ENCODE measurements around the gene DICER1.

DICER1 gene

DNA sequence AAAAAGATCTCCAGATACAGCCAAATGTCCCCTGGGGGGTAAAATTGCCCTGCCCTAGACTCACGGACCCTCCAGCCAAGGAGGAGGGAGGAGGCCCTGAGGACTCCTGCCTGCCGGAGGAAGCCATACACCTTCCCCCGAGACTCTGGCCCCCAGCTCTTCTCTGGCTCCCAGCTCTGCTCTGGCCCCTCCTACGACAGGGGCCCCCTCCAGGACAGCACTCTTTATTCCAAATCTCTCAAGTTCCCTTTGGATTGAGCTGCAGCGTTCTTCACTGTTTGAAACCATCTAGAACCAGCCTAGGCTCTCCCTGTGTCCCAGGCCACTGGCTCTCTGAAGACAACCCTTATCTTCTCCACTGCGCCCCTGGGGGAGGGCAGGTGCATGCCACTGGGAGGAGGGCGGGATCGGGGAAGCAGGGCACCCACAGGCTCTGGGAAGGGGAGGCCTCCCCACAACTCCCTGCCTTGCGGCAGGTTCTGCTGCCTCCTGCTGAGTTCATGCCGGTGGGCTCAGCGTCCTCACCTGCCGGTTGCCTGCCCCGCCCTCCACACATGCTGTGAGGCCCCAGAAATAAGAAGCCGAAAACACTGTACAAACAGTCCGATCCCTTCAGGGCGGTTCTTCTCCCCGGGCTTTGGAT is 112.7 kb downstream of the DICER1 start:
- Histone ChIP-seq H3K27ac (ENCODE audit: low read length) (no peak overlapping the region), H3K4me3 (ENCODE audit: low read depth in 1 of 2, low read length in 2 of 2) (no peak overlapping the region), H2AFZ (ENCODE audit: low read depth, low read length) (no peak overlapping the region), H3K27me3 (ENCODE audit: insufficient read depth, low read length, poor library complexity) (peaks cover 3% of the 10 kb centered on the region), H3K4me1 (ENCODE audit: insufficient read depth, low read length) (no peaks in the 10 kb centered on the region), H3K79me2 (ENCODE audit: insufficient read depth, low read length) (no peaks in the 10 kb centered on the region), H3K9ac (ENCODE audit: low read depth, low read length) (no peak overlapping the region), H3K4me2 (ENCODE audit: insufficient read depth, low read length) (no peak overlapping the region), H4K20me1 (ENCODE audit: insufficient read depth, low read length) (no peaks in the 10 kb centered on the region), H3K36me3 (ENCODE audit: insufficient read depth, low read length) (no peaks in the 10 kb centered on the region), H3K9me3 (ENCODE audit: insufficient read depth, low read length, severe bottlenecking) (no peaks in the 10 kb centered on the region)
- DNase-seq (no peak), ATAC-seq (ENCODE audit: insufficient read depth, low read depth) (no peak)
- TF ChIP-seq EZH2 (IDR thresholded peaks at IDR 0.05; ENCODE audit: borderline replicate concordance, low read depth, low read length, severe bottlenecking): no peak
- TF ChIP-seq, protein P1, sequence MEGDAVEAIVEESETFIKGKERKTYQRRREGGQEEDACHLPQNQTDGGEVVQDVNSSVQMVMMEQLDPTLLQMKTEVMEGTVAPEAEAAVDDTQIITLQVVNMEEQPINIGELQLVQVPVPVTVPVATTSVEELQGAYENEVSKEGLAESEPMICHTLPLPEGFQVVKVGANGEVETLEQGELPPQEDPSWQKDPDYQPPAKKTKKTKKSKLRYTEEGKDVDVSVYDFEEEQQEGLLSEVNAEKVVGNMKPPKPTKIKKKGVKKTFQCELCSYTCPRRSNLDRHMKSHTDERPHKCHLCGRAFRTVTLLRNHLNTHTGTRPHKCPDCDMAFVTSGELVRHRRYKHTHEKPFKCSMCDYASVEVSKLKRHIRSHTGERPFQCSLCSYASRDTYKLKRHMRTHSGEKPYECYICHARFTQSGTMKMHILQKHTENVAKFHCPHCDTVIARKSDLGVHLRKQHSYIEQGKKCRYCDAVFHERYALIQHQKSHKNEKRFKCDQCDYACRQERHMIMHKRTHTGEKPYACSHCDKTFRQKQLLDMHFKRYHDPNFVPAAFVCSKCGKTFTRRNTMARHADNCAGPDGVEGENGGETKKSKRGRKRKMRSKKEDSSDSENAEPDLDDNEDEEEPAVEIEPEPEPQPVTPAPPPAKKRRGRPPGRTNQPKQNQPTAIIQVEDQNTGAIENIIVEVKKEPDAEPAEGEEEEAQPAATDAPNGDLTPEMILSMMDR (IDR thresholded peaks at IDR 0.05; ENCODE audit: borderline replicate concordance, extremely low read depth, low read length, poor library complexity, severe bottlenecking): no peak

DNA sequence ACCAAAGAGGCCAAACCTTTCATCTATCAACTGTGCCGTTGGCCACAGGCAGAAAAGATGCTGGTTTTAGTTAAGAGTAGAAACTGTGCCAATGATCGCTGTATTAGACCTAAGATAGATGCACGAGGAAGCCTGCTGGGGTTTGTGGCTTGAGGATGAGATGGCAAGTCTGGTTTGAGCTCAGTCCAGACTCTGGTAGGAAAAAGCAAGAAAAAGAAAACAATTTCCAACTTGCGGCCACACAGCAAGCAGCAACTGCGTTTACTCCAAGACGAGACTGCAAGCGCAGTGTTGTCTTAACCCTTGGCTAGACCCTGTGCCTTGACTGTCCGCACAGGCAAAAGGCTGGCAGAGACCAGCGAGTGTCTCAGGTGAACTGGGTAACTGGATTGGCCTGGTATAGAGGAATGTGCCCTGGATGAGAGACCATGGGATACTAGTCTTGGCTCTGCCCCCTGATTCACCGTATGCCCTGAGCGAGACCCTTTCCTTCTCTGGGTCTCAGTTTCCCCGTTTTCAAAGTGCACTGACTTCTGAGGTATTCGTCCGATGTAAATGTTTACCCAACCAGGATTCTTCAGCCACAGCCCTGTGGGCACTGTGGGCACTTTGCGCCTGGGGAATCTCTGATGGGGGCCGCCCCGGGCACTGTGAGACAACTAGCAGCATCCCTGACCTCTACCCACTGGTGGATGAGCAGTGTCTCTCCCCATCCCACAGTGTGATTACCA is 113.4 kb downstream of the DICER1 start:
- H3K4me3 ChIP-seq (ENCODE audit: low read depth in 1 of 2, low read length in 2 of 2): no peak overlapping the region
- no peaks in the 10 kb centered on the region for H3K4me1 ChIP-seq (ENCODE audit: insufficient read depth, low read length)
- no peaks in the 10 kb centered on the region for H3K79me2 ChIP-seq (ENCODE audit: insufficient read depth, low read length)
- TF ChIP-seq, protein P1 (IDR thresholded peaks at IDR 0.05; ENCODE audit: borderline replicate concordance, extremely low read depth, low read length, poor library complexity, severe bottlenecking): no peak
- no peak for TF ChIP-seq EZH2 (IDR thresholded peaks at IDR 0.05; ENCODE audit: borderline replicate concordance, low read depth, low read length, severe bottlenecking)
- no peaks in the 10 kb centered on the region for H3K9me3 ChIP-seq (ENCODE audit: insufficient read depth, low read length, severe bottlenecking)
- DNase-seq (no peak), ATAC-seq (ENCODE audit: insufficient read depth, low read depth) (no peak)
- no peak overlapping the region for H3K27ac ChIP-seq (ENCODE audit: low read length)
- no peaks in the 10 kb centered on the region for H3K27me3 ChIP-seq (ENCODE audit: insufficient read depth, low read length, poor library complexity)
- no peak overlapping the region for H2AFZ ChIP-seq (ENCODE audit: low read depth, low read length)
- no peak overlapping the region for H3K9ac ChIP-seq (ENCODE audit: low read depth, low read length)
- no peaks in the 10 kb centered on the region for H3K36me3 ChIP-seq (ENCODE audit: insufficient read depth, low read length)
- no peak overlapping the region for H3K4me2 ChIP-seq (ENCODE audit: insufficient read depth, low read length)
- H4K20me1 ChIP-seq (ENCODE audit: insufficient read depth, low read length): no peaks in the 10 kb centered on the region

DNA sequence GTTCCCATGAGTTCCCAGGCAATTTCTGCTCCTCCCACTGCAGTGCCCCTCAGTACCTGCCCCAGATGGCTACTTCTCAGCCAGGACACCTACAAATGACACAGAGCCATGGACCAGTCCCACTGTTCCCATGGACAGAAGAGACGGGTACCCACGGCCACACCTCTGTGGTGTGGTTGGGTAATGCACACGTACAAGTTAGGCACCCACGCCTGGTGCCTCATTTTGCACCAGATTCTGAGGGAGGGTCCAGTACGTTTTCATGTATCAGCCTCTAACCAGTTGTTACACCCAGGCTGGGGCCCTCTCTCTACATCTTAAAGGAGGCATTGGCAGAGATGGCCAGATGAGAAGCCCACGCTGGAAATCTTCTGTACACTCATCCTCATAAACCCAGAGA is 114.0 kb downstream of the DICER1 start:
- no peak for ATAC-seq (ENCODE audit: insufficient read depth, low read depth)
- no peak for DNase-seq
- no peaks in the 10 kb centered on the region for H4K20me1 ChIP-seq (ENCODE audit: insufficient read depth, low read length)
- H3K4me3 ChIP-seq (ENCODE audit: low read depth in 1 of 2, low read length in 2 of 2): no peak overlapping the region
- no peaks in the 10 kb centered on the region for H3K79me2 ChIP-seq (ENCODE audit: insufficient read depth, low read length)
- H3K27me3 ChIP-seq (ENCODE audit: insufficient read depth, low read length, poor library complexity): no peaks in the 10 kb centered on the region
- H2AFZ ChIP-seq (ENCODE audit: low read depth, low read length): no peak overlapping the region
- H3K9ac ChIP-seq (ENCODE audit: low read depth, low read length): no peak overlapping the region
- no peaks in the 10 kb centered on the region for H3K4me1 ChIP-seq (ENCODE audit: insufficient read depth, low read length)
- H3K9me3 ChIP-seq (ENCODE audit: insufficient read depth, low read length, severe bottlenecking): no peaks in the 10 kb centered on the region
- no peak overlapping the region for H3K4me2 ChIP-seq (ENCODE audit: insufficient read depth, low read length)
- no peaks in the 10 kb centered on the region for H3K36me3 ChIP-seq (ENCODE audit: insufficient read depth, low read length)
- no peak overlapping the region for H3K27ac ChIP-seq (ENCODE audit: low read length)
- TF ChIP-seq, protein P1 (IDR thresholded peaks at IDR 0.05; ENCODE audit: borderline replicate concordance, extremely low read depth, low read length, poor library complexity, severe bottlenecking): no peak
- TF ChIP-seq EZH2 (IDR thresholded peaks at IDR 0.05; ENCODE audit: borderline replicate concordance, low read depth, low read length, severe bottlenecking): no peak

Data from DND-41 (cell line).